Activated CD4-positive, alpha-beta T cell treated with anti-CD3 and anti-CD28 coated beads, Interleukin-2, Interleukin-4, amounts not matched to agents 100 ng/mL and 50 ng/mL, durations not matched to agents 16 hours and 8 hours (primary cell): ENCODE results near the gene UTS2B.

Experiments
- DNase-seq: peaks from one replicate; pipeline ENCODE4 v3.0.0-alpha.2; 2020; ENCODE audit warnings: low spot score

The UTS2B gene

DNA sequence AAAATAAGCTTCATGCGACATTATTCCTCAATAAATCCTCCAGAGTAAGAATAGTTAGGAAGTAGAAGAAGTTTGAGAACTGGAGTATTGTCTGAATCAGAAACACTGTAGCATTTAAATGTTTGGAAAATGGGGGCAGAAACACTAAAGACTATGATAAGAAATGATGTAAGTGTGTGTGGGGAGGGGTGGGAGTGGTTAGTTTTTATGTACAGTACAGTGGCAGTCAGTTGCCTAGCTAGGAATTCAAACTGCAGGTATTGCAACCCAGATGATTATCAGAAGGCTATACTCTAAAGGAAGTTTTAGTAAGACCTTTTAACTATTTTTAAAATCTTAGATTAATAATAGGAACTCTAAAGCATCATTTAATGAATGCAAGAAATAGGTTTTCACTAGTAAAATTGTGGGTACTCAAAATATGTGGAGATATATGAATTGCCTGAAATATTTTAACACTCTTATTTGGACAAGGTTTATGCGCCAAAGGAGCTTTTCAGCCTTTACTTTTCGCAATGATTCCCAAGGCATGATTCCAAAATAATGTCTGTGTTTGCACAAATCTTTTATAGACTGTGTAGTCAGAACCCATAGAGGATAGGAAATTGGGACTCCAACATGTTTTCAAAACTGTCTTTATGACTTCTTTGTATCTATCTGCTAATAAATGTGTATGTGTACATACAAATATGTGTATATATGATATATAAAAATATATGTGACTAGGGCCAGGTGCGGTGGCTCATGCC is 9.1 kb downstream of the UTS2B start:
- no peak for DNase-seq

DNA sequence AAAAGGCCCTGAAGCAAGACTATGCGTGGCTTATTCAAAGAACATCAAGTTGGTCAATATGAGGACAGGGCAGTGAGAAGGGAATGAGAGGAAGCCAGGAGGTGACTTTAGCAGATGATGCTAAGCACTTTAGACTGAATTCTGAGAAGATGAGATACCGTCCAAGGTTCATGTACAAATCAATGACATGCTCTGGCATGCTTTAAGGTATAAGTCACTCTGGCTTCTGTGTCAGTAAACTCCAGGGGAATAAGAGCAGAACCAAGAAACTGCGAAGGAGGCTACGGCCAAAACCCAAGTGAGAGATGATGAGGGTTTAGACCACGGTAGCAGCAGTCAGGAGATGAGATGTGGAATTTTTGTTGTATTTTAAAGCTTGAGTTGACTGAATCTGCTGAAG is 10.0 kb downstream of the UTS2B start:
- DNase-seq = no peak

GRCh38 chr3:191316876-191317603 is 13.3 kb downstream of the UTS2B start:
- no peak for DNase-seq

DNA sequence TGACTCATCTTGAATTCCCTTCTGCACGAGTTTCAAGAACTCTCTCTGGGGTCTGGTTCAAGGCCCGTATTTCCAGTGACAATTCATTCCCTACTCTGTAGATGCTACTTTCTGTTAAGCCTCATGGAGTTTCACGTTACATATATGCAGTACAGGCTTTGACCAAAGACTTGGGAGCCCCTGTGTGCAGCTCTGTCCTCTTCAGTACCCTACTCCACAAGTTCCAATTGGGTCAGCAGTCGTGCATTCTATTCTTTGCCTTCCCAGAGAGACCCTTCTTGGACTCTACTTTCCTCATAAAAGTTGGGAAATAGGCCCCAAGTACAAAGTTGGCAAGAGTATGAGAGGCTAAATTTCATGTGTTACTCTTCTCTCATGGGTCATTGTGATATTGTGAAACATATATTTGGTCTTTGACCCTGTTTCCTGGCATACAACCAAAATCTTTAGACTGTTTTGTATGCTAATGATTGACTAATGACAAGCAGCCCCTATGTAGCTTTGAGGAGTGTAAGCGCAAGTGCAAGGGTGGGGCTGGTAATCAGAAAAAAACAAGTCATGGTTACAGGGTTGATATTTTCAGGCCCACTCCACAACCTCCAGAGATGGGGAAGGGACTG is 16.1 kb downstream of the UTS2B start:
- no peak for DNase-seq

GRCh38 chr3:191313296-191313695 is 17.0 kb downstream of the UTS2B start:
- DNase-seq = no peak

GRCh38 chr3:191307341-191307740 is 23.0 kb downstream of the UTS2B start:
- DNase-seq = no peak

- DNase-seq = no peak
Observed at GRCh38 chr3:191306428-191306827, 23.9 kb downstream of the UTS2B start.

DNA sequence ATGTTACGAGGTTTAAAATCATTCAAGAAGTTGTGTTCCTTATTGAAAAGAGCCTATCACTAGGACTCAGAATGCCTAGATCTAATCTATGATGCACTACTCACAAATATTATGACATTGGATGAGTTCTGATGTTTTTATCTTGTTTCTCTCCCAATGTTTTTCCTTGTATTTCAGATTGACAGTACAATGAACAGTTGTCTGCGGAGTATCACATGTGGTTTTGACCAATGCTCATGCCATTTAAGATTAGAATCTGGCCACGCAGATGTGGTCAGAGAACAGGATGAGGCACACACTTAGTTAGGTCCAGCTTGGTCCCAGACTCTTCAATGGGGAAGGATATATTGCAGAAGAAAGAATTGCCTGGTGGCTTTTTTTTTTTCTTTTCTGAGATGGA is 26.7 kb downstream of the UTS2B start:
- no peak for DNase-seq

DNA sequence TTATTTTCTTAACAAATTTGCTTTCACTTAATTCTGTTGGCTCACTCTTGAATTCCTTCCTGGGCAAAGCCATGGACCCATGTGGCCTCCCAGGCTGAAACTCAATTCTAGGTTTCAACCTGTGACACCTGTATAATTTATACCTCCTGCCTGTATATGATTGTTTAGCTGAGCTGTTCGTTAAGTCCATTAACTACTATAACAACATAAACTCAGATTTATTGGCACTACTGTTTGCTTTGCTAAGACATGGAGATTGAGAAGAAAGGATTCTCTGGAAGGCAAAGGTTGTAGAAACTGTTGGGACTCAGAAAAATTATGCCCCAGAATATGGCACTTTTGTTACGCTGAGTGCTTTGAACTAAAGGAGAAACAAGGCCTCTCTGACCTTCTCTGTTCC is 27.9 kb downstream of the UTS2B start:
- no peak for DNase-seq

GRCh38 chr3:191301782-191302411 is 28.4 kb downstream of the UTS2B start:
- DNase-seq = no peak

DNA sequence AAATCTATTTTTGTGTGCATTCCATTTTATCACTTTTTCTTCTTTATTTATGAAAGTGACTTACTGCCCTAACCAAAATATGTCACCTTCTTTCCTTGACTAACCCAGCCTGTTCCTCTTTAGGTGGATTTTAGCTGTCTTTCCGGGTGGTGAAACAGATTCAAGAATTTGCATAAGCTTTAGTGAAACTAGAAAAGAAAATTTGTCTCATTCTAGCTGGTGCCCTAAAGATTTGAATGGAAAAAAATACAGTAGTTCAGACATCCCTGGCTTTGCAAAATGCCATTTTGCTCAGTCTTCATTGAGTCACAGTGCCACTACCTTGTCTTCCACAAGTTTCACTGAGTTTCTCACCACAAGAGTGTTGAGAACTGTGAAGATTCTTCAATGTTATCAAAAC is 29.3 kb downstream of the UTS2B start:
- DNase-seq = no peak

DNA sequence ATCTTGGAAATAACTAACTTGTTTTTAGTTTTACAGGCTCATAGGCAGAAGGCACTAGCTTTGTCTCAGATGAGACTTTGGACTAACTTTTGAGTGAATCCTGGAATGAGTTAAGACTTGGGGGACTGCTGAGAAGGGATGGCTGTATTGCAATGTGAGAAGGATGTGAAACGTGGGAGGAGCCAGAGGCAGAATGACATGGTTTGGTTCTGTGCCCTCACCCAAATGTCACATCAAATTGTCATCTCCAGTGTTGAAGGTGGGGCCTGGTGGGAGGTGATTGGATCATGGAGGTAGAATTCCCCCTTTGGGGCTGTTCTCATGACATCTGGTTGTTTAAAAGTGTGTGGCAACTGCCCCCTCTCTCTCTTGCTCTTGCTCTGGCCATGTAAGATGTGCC is 29.9 kb downstream of the UTS2B start:
- no peak for DNase-seq

DNA sequence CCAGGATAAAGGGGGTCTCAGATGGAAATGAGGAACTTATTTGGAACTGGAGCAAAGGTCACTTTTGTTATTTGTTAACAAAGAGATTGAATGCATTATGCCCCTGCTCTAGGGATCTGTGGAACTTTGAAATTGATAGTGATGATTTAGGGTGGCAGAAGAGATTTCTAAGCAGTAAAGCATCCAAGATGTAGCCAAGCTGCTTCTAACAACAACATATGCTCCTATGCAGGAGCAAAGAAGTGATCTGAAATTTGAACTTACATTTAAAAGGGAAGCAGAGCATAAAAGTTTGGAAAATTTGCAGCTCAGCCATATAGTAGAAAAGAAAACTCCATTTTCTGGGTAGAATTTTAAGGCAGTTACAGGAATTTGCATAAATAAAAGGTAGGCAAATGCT is 31.5 kb downstream of the UTS2B start:
- no peak for DNase-seq

DNA sequence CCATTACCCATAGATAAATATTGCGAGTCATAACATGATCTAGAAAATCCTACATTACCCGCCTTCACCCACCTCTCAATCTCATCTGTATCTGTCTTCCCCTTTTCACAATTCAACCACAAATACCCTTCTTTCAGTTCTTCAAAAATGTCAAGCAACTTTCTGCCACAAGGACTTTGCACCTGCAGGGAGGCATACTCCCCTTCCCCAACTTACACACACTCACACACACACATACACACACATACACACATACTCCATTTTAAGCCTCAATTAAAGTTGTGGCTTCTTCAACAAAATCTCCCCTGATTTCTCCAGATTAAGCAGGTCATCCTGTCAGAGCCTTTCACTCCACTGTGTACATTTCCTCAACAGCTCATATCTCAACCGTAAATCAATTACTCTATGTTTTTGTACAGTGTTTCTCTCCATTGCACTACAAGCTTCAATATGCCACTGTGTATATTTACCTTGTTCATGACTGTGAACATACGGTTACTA is 34.2 kb downstream of the UTS2B start:
- no peak for DNase-seq

DNA sequence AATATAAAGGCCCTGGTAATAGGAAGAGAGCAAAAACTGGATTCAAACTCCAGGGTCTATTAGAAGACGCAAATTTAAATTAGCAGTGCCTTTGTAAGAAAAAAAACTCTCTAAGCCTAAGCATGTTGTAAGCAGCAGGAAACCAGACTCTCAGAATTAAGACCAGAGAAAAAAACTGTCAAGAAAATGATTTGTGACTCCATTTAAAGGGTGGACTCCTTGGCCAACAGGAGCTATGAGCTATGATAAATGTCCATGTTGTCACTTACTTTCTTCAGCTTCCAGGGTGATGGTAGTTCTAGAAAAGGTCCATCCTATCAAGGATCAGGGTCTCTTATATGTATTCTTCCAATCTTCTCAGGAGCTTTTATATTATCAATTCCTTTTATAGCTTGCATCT is 36.0 kb downstream of the UTS2B start:
- no peak for DNase-seq

- no peak for DNase-seq
Observed at GRCh38 chr3:191292243-191293015, 37.9 kb downstream of the UTS2B start.

GRCh38 chr3:191290311-191291025 is 39.9 kb downstream of the UTS2B start:
- DNase-seq = no peak

GRCh38 chr3:191283400-191283799 is 46.9 kb downstream of the UTS2B start:
- DNase-seq = peak; percentile 27

GRCh38 chr3:191282251-191283185 is 47.8 kb downstream of the UTS2B start:
- DNase-seq = no peak

GRCh38 chr3:191280882-191281281 is 49.4 kb downstream of the UTS2B start:
- no peak for DNase-seq
